AG09319 (cell line): ENCODE results near the gene OGFOD1.

Experiments
- DNase-seq: peaks from one replicate; pipeline ENCODE4 v3.0.0-alpha.2; 2010; ENCODE audit warnings: low read depth; ENCODE audit errors: extremely low read depth
- CTCF ChIP-seq: IDR thresholded peaks from 2 replicates; pipeline ENCODE4 v1.5.1; 2011; ENCODE audit warnings: low read depth, mild to moderate bottlenecking, inconsistent platforms, low read length, moderate library complexity

The OGFOD1 gene

GRCh38 chr16:56421976-56422669, 29.2 kb upstream of the OGFOD1 start:
- no peak for TF ChIP-seq CTCF

GRCh38 chr16:56422896-56423441, 28.4 kb upstream of the OGFOD1 start:
- no peak for TF ChIP-seq CTCF
- DNase-seq, result no peak

More at GRCh38 chr16:56421976-56422669, 29.2 kb upstream of the OGFOD1 start:
- DNase-seq, result no peak

GRCh38 chr16:56423584-56424403, 27.6 kb upstream of the OGFOD1 start:
- TF ChIP-seq CTCF, result no peak

GRCh38 chr16:56424404-56424764, 27.0 kb upstream of the OGFOD1 start:
- no peak for TF ChIP-seq CTCF
- no peak for DNase-seq

More at GRCh38 chr16:56423584-56424403, 27.6 kb upstream of the OGFOD1 start:
- no peak for DNase-seq

- DNase-seq, result no peak
These were observed 26.4 kb upstream of the OGFOD1 start for GRCh38 chr16:56424791-56425438.

GRCh38 chr16:56425439-56425832, 25.9 kb upstream of the OGFOD1 start, which contains the start of gene AMFR:
Gene AMFR, minus strand, starts transcription at chr16:56425545. Its CDS starts 218 bp downstream, at chr16:56425327.
- TF ChIP-seq CTCF, result peak; percentile 23
- peak; percentile 69 for DNase-seq

More at GRCh38 chr16:56424791-56425438, 26.4 kb upstream of the OGFOD1 start:
- TF ChIP-seq CTCF, result no peak
